Measurements from ENCODE around the gene KLHL17. TPM values are rescaled to one million over a fixed set of nuclear protein-coding genes. Genes with fewer than 3 reads are reported as not detected.

Gene KLHL17
- total and polyA plus RNA-seq, 9 of the 15 experiments (the other 6 are each of a cell fraction or from before 2014, with no cell fraction given), result 0.14 to 84.8 (median 13.0) TPM

- TF ChIP-seq BRF2 (IDR thresholded peaks at IDR 0.05; ENCODE audit: borderline replicate concordance, insufficient read depth, insufficient read length) (no peak), PRDM10 (IDR thresholded peaks at IDR 0.05; ENCODE audit: partially characterized antibody) (no peak), CHD1 (IDR thresholded peaks at IDR 0.05; ENCODE audit: low read length) (no peak), BCLAF1 (IDR thresholded peaks at IDR 0.05; ENCODE audit: borderline replicate concordance in 1 of 2, control insufficient read depth in 1 of 2, low read depth in 2 of 2, low read length in 1 of 2) (peak in 1 of 2 experiments; percentile 24; a peak in 1 of 4 replicates), THRB (CRISPR knock-in tag; conservative IDR thresholded peaks at IDR 0.05) (no peak), PREB (CRISPR knock-in tag; IDR thresholded peaks at IDR 0.05) (no peak), ATF7 (IDR thresholded peaks at IDR 0.05) (no peak), ZNF57 (CRISPR knock-in tag; IDR thresholded peaks at IDR 0.05) (no peak), ZNF12 (CRISPR knock-in tag; IDR thresholded peaks at IDR 0.05) (no peak; the same call in 1 of the 2 replicates), ZC3H4 (CRISPR knock-in tag; IDR thresholded peaks at IDR 0.05; ENCODE audit: borderline replicate concordance) (no peak), USF2 (CRISPR knock-in tag; IDR thresholded peaks at IDR 0.05) (no peak), MAZ (CRISPR knock-in tag; conservative IDR thresholded peaks at IDR 0.05 in 1 of 2, IDR thresholded peaks at IDR 0.05 in 1 of 2) (peak; percentile 8 to 86; a peak in 2 of 4 replicates), SIN3B (IDR thresholded peaks at IDR 0.05; ENCODE audit: low read depth) (peak; percentile 21; the same call in 1 of the 2 replicates), TEAD4 (IDR thresholded peaks at IDR 0.05; ENCODE audit: low read length) (peak; percentile 49), TEAD4 (CRISPR knock-in tag; IDR thresholded peaks at IDR 0.05; ENCODE audit: borderline replicate concordance) (no peak)
Measured at GRCh38 chr1:999725-1000356, 39.5 kb downstream of the KLHL17 start, which contains the start of gene HES4 (continued).
